NCI-H510A treated with DMSO at 0.1 percent for 48 hours (cell line): ENCODE results near the gene UNC80.
"Not testable (repeated sequence)": the region's sequence is repeated elsewhere in the genome, so short reads cannot be mapped to it uniquely, and the experiment has no call there.

Experiments used
- DNase-seq: peaks from one replicate; lab custom pipeline; 2025; lab: John Stamatoyannopoulos, UW

The UNC80 gene

GRCh38 chr2:209771474-209772289 lies at the start of gene UNC80:
TSS of gene UNC80 (plus strand) at chr2:209771832. CDS start at chr2:209772073, 241 bp downstream.
- DNase-seq, result peak; percentile 70

- DNase-seq, result no peak
Observed at GRCh38 chr2:209726311-209726710, 45.3 kb upstream of the UNC80 start.

GRCh38 chr2:209727077-209727476 lies 44.6 kb upstream of the UNC80 start:
- DNase-seq, result no peak

GRCh38 chr2:209734805-209735204 lies 36.8 kb upstream of the UNC80 start:
- no peak for DNase-seq

- no peak for DNase-seq
Observed at GRCh38 chr2:209741953-209742352, 29.7 kb upstream of the UNC80 start.

- no peak for DNase-seq
Observed at GRCh38 chr2:209753020-209753419, 18.6 kb upstream of the UNC80 start.

GRCh38 chr2:209757163-209757562 lies 14.5 kb upstream of the UNC80 start:
- no peak for DNase-seq

GRCh38 chr2:209761566-209761965 lies 10.1 kb upstream of the UNC80 start:
- DNase-seq, result no peak

GRCh38 chr2:209762563-209762962 lies 9.1 kb upstream of the UNC80 start:
- DNase-seq, result no peak

GRCh38 chr2:209763106-209763505 lies 8.5 kb upstream of the UNC80 start:
- no peak for DNase-seq

- DNase-seq, result no peak
Observed at GRCh38 chr2:209766613-209767012, 5.0 kb upstream of the UNC80 start.

GRCh38 chr2:209767316-209767715 lies 4.3 kb upstream of the UNC80 start:
- DNase-seq, result no peak

- no peak for DNase-seq
Observed at GRCh38 chr2:209768557-209768956, 3.1 kb upstream of the UNC80 start.

GRCh38 chr2:209772290-209772685 lies 656 bp downstream of the UNC80 start:
- peak; percentile 44 for DNase-seq

GRCh38 chr2:209773377-209773776 lies 1.7 kb downstream of the UNC80 start:
- DNase-seq, result peak; percentile 42

- no peak for DNase-seq
Observed at GRCh38 chr2:209787416-209787815, 15.8 kb downstream of the UNC80 start.

- DNase-seq, result no peak
Observed at GRCh38 chr2:209788925-209789324, 17.3 kb downstream of the UNC80 start.

- no peak for DNase-seq
Observed at GRCh38 chr2:209790066-209790728, 18.6 kb downstream of the UNC80 start.

GRCh38 chr2:209791151-209791550 lies 19.5 kb downstream of the UNC80 start:
- DNase-seq, result no peak

GRCh38 chr2:209795425-209795824 lies 23.8 kb downstream of the UNC80 start:
- DNase-seq, result not testable (repeated sequence)

- no peak for DNase-seq
Observed at GRCh38 chr2:209805351-209805750, 33.7 kb downstream of the UNC80 start.

GRCh38 chr2:209806318-209806717 lies 34.7 kb downstream of the UNC80 start:
- no peak for DNase-seq

GRCh38 chr2:209808521-209808920 lies 36.9 kb downstream of the UNC80 start:
- no peak for DNase-seq
